NCI-H2107 (cell line): ENCODE measurements around the gene TOR1AIP2.

ENCODE experiments used
- DNase-seq: peaks from one replicate; lab custom pipeline; 2025; lab: John Stamatoyannopoulos, UW

The TOR1AIP2 gene

GRCh38 chr1:179825798-179826460 lies 51.7 kb downstream of the TOR1AIP2 start:
- no peak for DNase-seq

GRCh38 chr1:179825206-179825605 lies 52.4 kb downstream of the TOR1AIP2 start:
- no peak for DNase-seq

GRCh38 chr1:179824265-179824664 lies 53.3 kb downstream of the TOR1AIP2 start:
- DNase-seq = no peak

GRCh38 chr1:179823693-179824092 lies 53.9 kb downstream of the TOR1AIP2 start:
- DNase-seq = no peak

- no peak for DNase-seq
Measured at GRCh38 chr1:179822065-179822464, 55.5 kb downstream of the TOR1AIP2 start.

GRCh38 chr1:179821524-179821923 lies 56.1 kb downstream of the TOR1AIP2 start:
- DNase-seq = no peak

- no peak for DNase-seq
Measured at GRCh38 chr1:179820226-179820970, 57.2 kb downstream of the TOR1AIP2 start.

GRCh38 chr1:179818743-179819173 lies 58.8 kb downstream of the TOR1AIP2 start:
- no peak for DNase-seq

GRCh38 chr1:179818260-179818659 lies 59.3 kb downstream of the TOR1AIP2 start:
- no peak for DNase-seq

- DNase-seq = no peak
Measured at GRCh38 chr1:179817789-179818188, 59.8 kb downstream of the TOR1AIP2 start.

- DNase-seq = no peak
Measured at GRCh38 chr1:179817056-179817455, 60.5 kb downstream of the TOR1AIP2 start.

GRCh38 chr1:179816196-179816960 lies 61.2 kb downstream of the TOR1AIP2 start:
- no peak for DNase-seq

GRCh38 chr1:179815641-179816040 lies 62.0 kb downstream of the TOR1AIP2 start:
- no peak for DNase-seq

- DNase-seq = no peak
Measured at GRCh38 chr1:179814546-179814838, 63.1 kb downstream of the TOR1AIP2 start.

- no peak for DNase-seq
Measured at GRCh38 chr1:179813626-179814545, 63.7 kb downstream of the TOR1AIP2 start.

GRCh38 chr1:179812501-179813292 lies 64.9 kb downstream of the TOR1AIP2 start:
- no peak for DNase-seq

- DNase-seq = no peak
Measured at GRCh38 chr1:179810367-179810715, 67.3 kb downstream of the TOR1AIP2 start.

- peak; percentile 69 for DNase-seq
Measured at GRCh38 chr1:179809506-179810366, 67.9 kb downstream of the TOR1AIP2 start.

GRCh38 chr1:179808503-179808902 lies 69.1 kb downstream of the TOR1AIP2 start:
- no peak for DNase-seq
